GM12874 (cell line): ENCODE results near the gene HEXA.

Source experiments
- CTCF ChIP-seq: IDR thresholded peaks from 2 replicates; pipeline ENCODE4 v1.5.1; 2011; ENCODE audit warnings: low read depth, mild to moderate bottlenecking, control low read depth, low read length, moderate library complexity; ENCODE audit not compliant: insufficient read depth

HEXA gene

GRCh38 chr15:72318408-72318942 lies 57.3 kb downstream of the HEXA start:
- TF ChIP-seq CTCF: no peak

- TF ChIP-seq CTCF: no peak
Measured at GRCh38 chr15:72315706-72316370, 60.0 kb downstream of the HEXA start.

GRCh38 chr15:72313881-72314280 lies 61.9 kb downstream of the HEXA start:
- no peak for TF ChIP-seq CTCF

GRCh38 chr15:72313448-72313840 lies 62.4 kb downstream of the HEXA start:
- TF ChIP-seq CTCF: no peak

- peak; percentile 83 for TF ChIP-seq CTCF
Measured at GRCh38 chr15:72312605-72313447, 63.0 kb downstream of the HEXA start.

GRCh38 chr15:72307026-72307425 lies 68.8 kb downstream of the HEXA start:
- no peak for TF ChIP-seq CTCF

GRCh38 chr15:72306211-72306785 lies 69.5 kb downstream of the HEXA start:
- no peak for TF ChIP-seq CTCF
